ENCODE data around the gene BRD7.

The BRD7 gene

GRCh38 chr16:50302472-50303005 lies 66.2 kb downstream of the BRD7 start:
- TF ChIP-seq CTCF (IDR thresholded peaks at IDR 0.05; ENCODE audit: insufficient read depth, low read length, poor library complexity, severe bottlenecking) = no peak
- peaks cover 36% of the 10 kb centered on the region for H3K36me3 ChIP-seq (ENCODE audit: control insufficient read depth, insufficient read depth, low read length)
- no peaks in the 10 kb centered on the region for H3K27me3 ChIP-seq (replicated peaks; ENCODE audit: control insufficient read depth, insufficient read depth, low read length)
- H3K4me3 ChIP-seq (replicated peaks; ENCODE audit: low read depth, low read length) = no peak overlapping the region
- DNase-seq (ENCODE audit: extremely low read depth, insufficient read length) = no peak

- H3K4me3 ChIP-seq (replicated peaks; ENCODE audit: low read depth, low read length) = no peak overlapping the region
- peaks cover 37% of the 10 kb centered on the region for H3K36me3 ChIP-seq (ENCODE audit: control insufficient read depth, insufficient read depth, low read length)
- H3K27me3 ChIP-seq (replicated peaks; ENCODE audit: control insufficient read depth, insufficient read depth, low read length) = no peaks in the 10 kb centered on the region
- TF ChIP-seq CTCF (IDR thresholded peaks at IDR 0.05; ENCODE audit: insufficient read depth, low read length, poor library complexity, severe bottlenecking) = no peak
- no peak for DNase-seq (ENCODE audit: extremely low read depth, insufficient read length)
Observed at GRCh38 chr16:50301626-50302471, 66.9 kb downstream of the BRD7 start.

- DNase-seq (ENCODE audit: extremely low read depth, insufficient read length) = no peak
- Histone ChIP-seq H3K27me3 (replicated peaks; ENCODE audit: control insufficient read depth, insufficient read depth, low read length) (no peaks in the 10 kb centered on the region), H3K4me3 (replicated peaks; ENCODE audit: low read depth, low read length) (no peak overlapping the region), H3K36me3 (ENCODE audit: control insufficient read depth, insufficient read depth, low read length) (peaks cover 40% of the 10 kb centered on the region)
- no peak for TF ChIP-seq CTCF (IDR thresholded peaks at IDR 0.05; ENCODE audit: insufficient read depth, low read length, poor library complexity, severe bottlenecking)
Observed at GRCh38 chr16:50300942-50301625, 67.7 kb downstream of the BRD7 start.

GRCh38 chr16:50299508-50300105 lies 69.2 kb downstream of the BRD7 start:
- TF ChIP-seq CTCF (IDR thresholded peaks at IDR 0.05; ENCODE audit: insufficient read depth, low read length, poor library complexity, severe bottlenecking) = no peak
- DNase-seq (ENCODE audit: extremely low read depth, insufficient read length) = no peak
- H3K27me3 ChIP-seq (replicated peaks; ENCODE audit: control insufficient read depth, insufficient read depth, low read length) = no peaks in the 10 kb centered on the region
- peaks cover 41% of the 10 kb centered on the region for H3K36me3 ChIP-seq (ENCODE audit: control insufficient read depth, insufficient read depth, low read length)
- H3K4me3 ChIP-seq (replicated peaks; ENCODE audit: low read depth, low read length) = no peak overlapping the region

- H3K4me3 ChIP-seq (replicated peaks; ENCODE audit: low read depth, low read length) = no peak overlapping the region
- H3K27me3 ChIP-seq (replicated peaks; ENCODE audit: control insufficient read depth, insufficient read depth, low read length) = no peaks in the 10 kb centered on the region
- peaks cover 47% of the 10 kb centered on the region for H3K36me3 ChIP-seq (ENCODE audit: control insufficient read depth, insufficient read depth, low read length)
- peak; percentile 6 for DNase-seq (ENCODE audit: extremely low read depth, insufficient read length)
- no peak for TF ChIP-seq CTCF (IDR thresholded peaks at IDR 0.05; ENCODE audit: insufficient read depth, low read length, poor library complexity, severe bottlenecking)
Observed at GRCh38 chr16:50298591-50299507, 69.9 kb downstream of the BRD7 start.

Measured in GM06990 (cell line).